Hepatocyte (in vitro differentiated cells): Measurements from ENCODE around the gene P3R3URF.

Experiments
- CTCF ChIP-seq: fragments of 200-600 bp; sonication (generic); IDR thresholded peaks from 2 replicates; pipeline ENCODE4 v1.5.1; 2016; ENCODE audit warnings: antibody characterized with exemption, mild to moderate bottlenecking; ENCODE audit not compliant: poor library complexity
- EZH2 ChIP-seq: fragments of 200-600 bp; sonication (generic); IDR thresholded peaks from 2 replicates; pipeline ENCODE4 v1.6.1; 2016; ENCODE audit warnings: antibody characterized with exemption, mild to moderate bottlenecking, borderline replicate concordance
- EZH2phosphoT487 ChIP-seq: fragments of 200-600 bp; sonication (generic); IDR thresholded peaks from one replicate; pipeline ENCODE4 v1.6.1; 2018; ENCODE audit warnings: antibody characterized with exemption, mild to moderate bottlenecking, low read depth, moderate library complexity; ENCODE audit not compliant: unreplicated experiment, severe bottlenecking

GRCh38 chr1:46180082-46180616 is 3.9 kb upstream of the P3R3URF start:
- TF ChIP-seq EZH2phosphoT487 (no peak), CTCF (peak; percentile 20), EZH2 (no peak)
